PC-3 (cell line): ENCODE results near the gene DNAJC6.

Source experiments
- CTCF ChIP-seq: fragments of 300-600 bp; sonication (generic); conservative IDR thresholded peaks from 2 replicates; pipeline ENCODE4 v1.5.1; 2017; ENCODE audit warnings: antibody characterized with exemption, low read depth, mild to moderate bottlenecking, low read length
- EZH2 ChIP-seq: fragments of 300-600 bp; sonication (generic); IDR thresholded peaks from one replicate; pipeline ENCODE4 v1.6.1; 2017; ENCODE audit warnings: antibody characterized with exemption, mild to moderate bottlenecking, low read length; ENCODE audit not compliant: unreplicated experiment

- TF ChIP-seq CTCF (peak; percentile 47), EZH2 (no peak)
Observed at GRCh38 chr1:65449214-65449823, 140.0 kb downstream of the DNAJC6 start.
